Keratinocyte (primary cell): ENCODE data around the gene TEAD4. TPM values are rescaled to one million over a fixed set of nuclear protein-coding genes. Genes with fewer than 3 reads are reported as not detected.

Source experiments
- DNase-seq: peaks from one replicate; pipeline ENCODE4 v3.0.0-alpha.2; 2011; ENCODE audit warnings: low read depth, missing footprints, low spot score
- FAIRE-seq: peaks from 2 replicates; lab custom pipeline; 2011; peaks lifted over from hg19 to GRCh38; lab: Jason Lieb, UNC
- H2AFZ ChIP-seq: 2 replicates; pipeline ENCODE4 v1.6.0; 2012; ENCODE audit warnings: low read length, control low read depth, inconsistent platforms; ENCODE audit not compliant: control insufficient read depth
- H3K27ac ChIP-seq: 2 replicates; pipeline ENCODE4 v1.5.1; 2011; ENCODE audit warnings: low read length; ENCODE audit not compliant: control insufficient read depth, insufficient read depth
- H3K27me3 ChIP-seq: 3 replicates; pipeline ENCODE4 v1.6.0; 2011; ENCODE audit warnings: low read length; ENCODE audit not compliant: control insufficient read depth, insufficient read depth; ENCODE audit errors: extremely low read depth
- H3K36me3 ChIP-seq, 2 experiments: 2 replicates in 1 of 2; 3 replicates in 1 of 2; pipeline ENCODE4 v1.5.1; 2011; ENCODE audit warnings: low read length in 2 of 2, mild to moderate bottlenecking in 1 of 2; ENCODE audit not compliant: control insufficient read depth in 2 of 2, insufficient read depth in 2 of 2; ENCODE audit errors: extremely low read depth in 1 of 2
- H3K4me1 ChIP-seq: 3 replicates; pipeline ENCODE4 v1.5.1; 2011; ENCODE audit warnings: low read length; ENCODE audit not compliant: control insufficient read depth, insufficient read depth; ENCODE audit errors: extremely low read depth
- H3K4me2 ChIP-seq: 3 replicates; pipeline ENCODE4 v1.6.0; 2011; ENCODE audit warnings: low read depth, low read length; ENCODE audit not compliant: control insufficient read depth, insufficient read depth; ENCODE audit errors: extremely low read depth
- H3K4me3 ChIP-seq, 3 experiments: fragments of 200-600 bp in 1 of 3; sonication (generic) in 1 of 3; 2 replicates in 2 of 3; 3 replicates in 1 of 3; pipeline ENCODE4 v1.5.1; 2011 to 2016; ENCODE audit warnings: low read length in 3 of 3, mild to moderate bottlenecking in 3 of 3, control low read depth in 2 of 3, inconsistent platforms in 1 of 3, low read depth in 1 of 3, mixed read lengths in 1 of 3, mixed run types in 1 of 3, moderate library complexity in 1 of 3; ENCODE audit not compliant: control insufficient read depth in 2 of 3, insufficient read depth in 2 of 3; ENCODE audit errors: extremely low read depth in 1 of 3
- H3K79me2 ChIP-seq: 2 replicates; pipeline ENCODE4 v1.6.0; 2012; ENCODE audit warnings: low read length; ENCODE audit not compliant: control insufficient read depth, insufficient read depth
- H3K9ac ChIP-seq: 3 replicates; pipeline ENCODE4 v1.6.0; 2011; ENCODE audit warnings: low read length; ENCODE audit not compliant: control insufficient read depth, insufficient read depth; ENCODE audit errors: extremely low read depth
- H3K9me1 ChIP-seq: 3 replicates; pipeline ENCODE4 v1.6.0; 2011; ENCODE audit warnings: low read length; ENCODE audit not compliant: control insufficient read depth, insufficient read depth; ENCODE audit errors: extremely low read depth
- H3K9me3 ChIP-seq: 2 replicates; pipeline ENCODE4 v1.5.1; 2012; ENCODE audit warnings: low read depth, low read length; ENCODE audit not compliant: control insufficient read depth
- H4K20me1 ChIP-seq: 3 replicates; pipeline ENCODE4 v1.6.0; 2011; ENCODE audit warnings: low read length; ENCODE audit not compliant: control insufficient read depth, insufficient read depth; ENCODE audit errors: extremely low read depth
- EZH2 ChIP-seq: IDR thresholded peaks from one replicate; pipeline ENCODE4 v1.6.1; 2012; ENCODE audit warnings: inconsistent platforms, mild to moderate bottlenecking, low read length, moderate library complexity
- dilution Hi-C: fragments of 300-500 bp; cut with MboI; formaldehyde crosslinking; loops from one replicate; pipeline ENCODE4 v1.7.0; 2020; ENCODE audit warnings: low sequenced_read_pairs; ENCODE audit not compliant: extremely low pct_ligation_motif_present
- polyA plus RNA-seq, 5 experiments: library from polyadenylated mRNA; depleted of rRNA in 3 of 5; stranded (reverse) in 3 of 5; stranded (forward) in 1 of 5; unstranded in 1 of 5; fragments of >200 nt; gene quantifications; 1 replicate in 1 of 5; 2 replicates in 3 of 5; 3 replicates in 1 of 5; pipeline versions ENCODE4 v1.2.1 to v1.2.3, GENCODE V29; 2011 to 2012; ENCODE audit warnings: missing spikeins in 2 of 5, low read depth in 1 of 5, low replicate concordance in 1 of 5
- TF ChIP-seq, protein P1 (sequence below), 3 experiments: IDR thresholded peaks in 1 of 3; conservative IDR thresholded peaks in 1 of 3; optimal IDR thresholded peaks in 1 of 3; 2 replicates in 2 of 3; 3 replicates in 1 of 3; pipeline versions ENCODE3 to v1.5.1; 2011; ENCODE audit warnings: low read length in 3 of 3, mild to moderate bottlenecking in 3 of 3, moderate library complexity in 2 of 3, control low read depth in 1 of 3, inconsistent platforms in 1 of 3; ENCODE audit not compliant: insufficient read depth in 2 of 3; ENCODE audit errors: extremely low read depth in 1 of 3

TEAD4 gene
- polyA plus RNA-seq, 1 donor (not counting 4 experiments of a cell fraction or from before 2014, with no cell fraction given): 8.1 TPM

DNA sequence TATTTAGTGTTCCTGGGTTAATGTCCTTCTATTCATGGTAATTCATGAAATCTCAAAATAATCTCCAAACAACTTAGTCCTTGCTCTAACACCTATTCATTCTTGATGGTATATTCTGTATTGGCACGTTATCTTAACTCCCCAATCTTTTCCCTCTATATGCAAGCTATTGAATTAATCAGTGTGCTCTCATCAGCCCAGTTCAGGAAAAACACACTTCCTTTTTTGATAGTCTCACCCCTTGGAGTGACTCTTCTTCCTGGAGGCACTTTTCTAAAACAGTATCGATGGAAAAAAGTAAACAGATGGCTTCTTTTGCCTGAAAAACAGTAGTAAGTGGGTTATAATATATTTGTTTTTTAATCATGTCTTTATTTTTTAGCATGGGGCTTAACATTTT is 39.9 kb upstream of the TEAD4 start:
- Histone ChIP-seq H3K4me2 (no peak overlapping the region), H3K79me2 (no peaks in the 10 kb centered on the region), H3K27me3 (no peaks in the 10 kb centered on the region), H3K27ac (no peak overlapping the region), H3K36me3 (peaks cover 3 to 5% of the 10 kb centered on the region in 2 experiments), H3K9me1 (no peaks in the 10 kb centered on the region), H3K9me3 (no peaks in the 10 kb centered on the region), H2AFZ (no peak overlapping the region), H3K4me3 (no peak overlapping the region), H3K4me1 (no peaks in the 10 kb centered on the region), H4K20me1 (no peaks in the 10 kb centered on the region), H3K9ac (no peak overlapping the region)
- TF ChIP-seq, protein P1, sequence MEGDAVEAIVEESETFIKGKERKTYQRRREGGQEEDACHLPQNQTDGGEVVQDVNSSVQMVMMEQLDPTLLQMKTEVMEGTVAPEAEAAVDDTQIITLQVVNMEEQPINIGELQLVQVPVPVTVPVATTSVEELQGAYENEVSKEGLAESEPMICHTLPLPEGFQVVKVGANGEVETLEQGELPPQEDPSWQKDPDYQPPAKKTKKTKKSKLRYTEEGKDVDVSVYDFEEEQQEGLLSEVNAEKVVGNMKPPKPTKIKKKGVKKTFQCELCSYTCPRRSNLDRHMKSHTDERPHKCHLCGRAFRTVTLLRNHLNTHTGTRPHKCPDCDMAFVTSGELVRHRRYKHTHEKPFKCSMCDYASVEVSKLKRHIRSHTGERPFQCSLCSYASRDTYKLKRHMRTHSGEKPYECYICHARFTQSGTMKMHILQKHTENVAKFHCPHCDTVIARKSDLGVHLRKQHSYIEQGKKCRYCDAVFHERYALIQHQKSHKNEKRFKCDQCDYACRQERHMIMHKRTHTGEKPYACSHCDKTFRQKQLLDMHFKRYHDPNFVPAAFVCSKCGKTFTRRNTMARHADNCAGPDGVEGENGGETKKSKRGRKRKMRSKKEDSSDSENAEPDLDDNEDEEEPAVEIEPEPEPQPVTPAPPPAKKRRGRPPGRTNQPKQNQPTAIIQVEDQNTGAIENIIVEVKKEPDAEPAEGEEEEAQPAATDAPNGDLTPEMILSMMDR (optimal IDR thresholded peaks at IDR 0.05 in 1 of 3, IDR thresholded peaks at IDR 0.05 in 1 of 3, conservative IDR thresholded peaks at IDR 0.05 in 1 of 3; ENCODE audit: extremely low read depth in 1 of 3, insufficient read depth in 2 of 3, low read length in 3 of 3): no peak
- TF ChIP-seq EZH2: no peak
- DNase-seq: no peak
- no peak for FAIRE-seq
- dilution Hi-C loops: no loop called here

DNA sequence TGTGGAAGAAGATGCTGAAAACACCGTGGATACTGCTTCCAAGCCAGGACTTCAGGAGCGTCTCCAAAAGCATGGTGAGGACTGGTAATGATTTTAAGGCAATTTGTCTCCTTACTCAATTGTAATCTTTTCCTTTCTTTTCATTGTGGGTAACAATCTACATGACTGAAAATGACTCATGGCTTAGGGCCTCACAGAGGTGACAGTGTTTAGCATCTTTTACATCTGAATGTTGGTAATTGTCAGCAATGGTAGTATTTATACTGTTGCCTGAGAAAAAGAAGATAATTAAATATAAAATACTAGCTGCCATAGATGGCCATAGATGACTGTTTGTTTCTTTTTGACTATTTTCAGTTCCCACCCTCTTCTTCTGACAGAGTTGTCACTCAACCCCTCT is 36.9 kb upstream of the TEAD4 start:
- no peaks in the 10 kb centered on the region for H3K9me1 ChIP-seq
- no peaks in the 10 kb centered on the region for H3K9me3 ChIP-seq
- no peaks in the 10 kb centered on the region for H4K20me1 ChIP-seq
- dilution Hi-C loops: no loop called here
- no peak overlapping the region for H3K4me3 ChIP-seq
- DNase-seq: no peak
- H3K79me2 ChIP-seq: no peaks in the 10 kb centered on the region
- H2AFZ ChIP-seq: no peak overlapping the region
- H3K36me3 ChIP-seq: peaks cover 3 to 5% of the 10 kb centered on the region in 2 experiments
- no peak overlapping the region for H3K27ac ChIP-seq
- peaks cover 14% of the 10 kb centered on the region for H3K4me1 ChIP-seq
- H3K27me3 ChIP-seq: no peaks in the 10 kb centered on the region
- H3K4me2 ChIP-seq: no peak overlapping the region
- no peak overlapping the region for H3K9ac ChIP-seq
- TF ChIP-seq, protein P1 (optimal IDR thresholded peaks at IDR 0.05 in 1 of 3, IDR thresholded peaks at IDR 0.05 in 1 of 3, conservative IDR thresholded peaks at IDR 0.05 in 1 of 3; ENCODE audit: extremely low read depth in 1 of 3, insufficient read depth in 2 of 3, low read length in 3 of 3): no peak
- no peak for TF ChIP-seq EZH2
- FAIRE-seq: no peak
